Sciatic nerve (tissue), 2 donors: ENCODE results near the gene DGKE. TPM values are rescaled to one million over a fixed set of nuclear protein-coding genes. Genes with fewer than 3 reads are reported as not detected.

Experiments
- ATAC-seq: fragments of 200-7000 bp; cut with Tn5 transposase; one replicate; pipeline ENCODE4 v1.9.1; 2020; ENCODE audit warnings: mild to moderate bottlenecking, moderate library complexity
- DNase-seq: peaks from one replicate; pipeline ENCODE4 v3.0.0-alpha.2; 2020; ENCODE audit warnings: low spot score
- intact Hi-C: fragments of 100-400 bp; cut with DNase I; formaldehyde crosslinking; loops from one replicate; pipeline ENCODE4 v1.14.2; 2022
- total RNA-seq: library from RNA; stranded (reverse); fragmentation: NEBNext Ultra II Directional; extraction: Animal tissue kit (Norgen Biotek cat#: 25700); gene quantifications from one replicate; pipeline ENCODE4 v1.2.1, GENCODE V29; 2021
- donor health status: DM: no; HTN: no; CAD: no.
- donor health status: DM: no; HTN: no; CAD: no.

Gene DGKE
- total RNA-seq, 1 donor from 2014 or later = 16.8 TPM

- DNase-seq = peak; percentile 76
- intact Hi-C loops = loop anchor here (10.0 kb wide), 1 partner anchor 110 kb away; no protein-coding TSS in a partner anchor
- ATAC-seq = peak; percentile 7
Observed at GRCh38 chr17:56834380-56835263, 671 bp downstream of the DGKE start.

GRCh38 chr17:56835264-56835585 is 1.3 kb downstream of the DGKE start:
- ATAC-seq (no peak), DNase-seq (no peak)
- intact Hi-C loops = loop anchor here (10.0 kb wide), 1 partner anchor 110 kb away; no protein-coding TSS in a partner anchor

- intact Hi-C loops = loop anchor here (10.0 kb wide), 1 partner anchor 106 kb away; no protein-coding TSS in a partner anchor
- no peak for ATAC-seq
- no peak for DNase-seq
Observed at GRCh38 chr17:56838687-56839086, 4.7 kb downstream of the DGKE start.

GRCh38 chr17:56842577-56842976 is 8.6 kb downstream of the DGKE start:
- DNase-seq = no peak
- no peak for ATAC-seq
- intact Hi-C loops = no loop called here

- intact Hi-C loops = no loop called here
- DNase-seq (no peak), ATAC-seq (no peak)
Observed at GRCh38 chr17:56845934-56846333, 12.0 kb downstream of the DGKE start.

GRCh38 chr17:56847106-56847505 is 13.2 kb downstream of the DGKE start:
- intact Hi-C loops = no loop called here
- ATAC-seq = no peak
- DNase-seq = no peak

- intact Hi-C loops = no loop called here
- ATAC-seq (no peak), DNase-seq (no peak)
Observed at GRCh38 chr17:56849131-56849530, 15.2 kb downstream of the DGKE start.

GRCh38 chr17:56850591-56850990 is 16.6 kb downstream of the DGKE start:
- intact Hi-C loops = no loop called here
- DNase-seq (no peak), ATAC-seq (no peak)

GRCh38 chr17:56851008-56851407 is 17.1 kb downstream of the DGKE start:
- no peak for DNase-seq
- intact Hi-C loops = no loop called here
- no peak for ATAC-seq

- ATAC-seq (no peak), DNase-seq (no peak)
- intact Hi-C loops = no loop called here
Observed at GRCh38 chr17:56861899-56862298, 27.9 kb downstream of the DGKE start.

- ATAC-seq (no peak), DNase-seq (no peak)
- intact Hi-C loops = no loop called here
Observed at GRCh38 chr17:56863974-56864373, 30.0 kb downstream of the DGKE start.

- no peak for DNase-seq
- ATAC-seq = no peak
- intact Hi-C loops = no loop called here
Observed at GRCh38 chr17:56866076-56866475, 32.1 kb downstream of the DGKE start.

- DNase-seq = no peak
- no peak for ATAC-seq
Observed at GRCh38 chr17:56866496-56866895, 32.5 kb downstream of the DGKE start.

GRCh38 chr17:56867948-56868376 is 34.0 kb downstream of the DGKE start:
- intact Hi-C loops = no loop called here
- ATAC-seq (no peak), DNase-seq (no peak)

More at GRCh38 chr17:56866496-56866895, 32.5 kb downstream of the DGKE start:
- intact Hi-C loops = no loop called here

GRCh38 chr17:56868716-56869115 is 34.8 kb downstream of the DGKE start:
- no peak for DNase-seq
- intact Hi-C loops = no loop called here
- no peak for ATAC-seq

- DNase-seq (no peak), ATAC-seq (no peak)
- intact Hi-C loops = no loop called here
Observed at GRCh38 chr17:56870081-56870651, 36.2 kb downstream of the DGKE start.

- no peak for DNase-seq
- ATAC-seq = no peak
- intact Hi-C loops = no loop called here
Observed at GRCh38 chr17:56876766-56877179, 42.8 kb downstream of the DGKE start.

- no peak for DNase-seq
- no peak for ATAC-seq
- intact Hi-C loops = no loop called here
Observed at GRCh38 chr17:56879280-56879679, 45.3 kb downstream of the DGKE start.

- no peak for ATAC-seq
- DNase-seq = no peak
- intact Hi-C loops = no loop called here
Observed at GRCh38 chr17:56880133-56880532, 46.2 kb downstream of the DGKE start.

- intact Hi-C loops = no loop called here
- ATAC-seq = no peak
- DNase-seq = no peak
Observed at GRCh38 chr17:56880571-56880970, 46.6 kb downstream of the DGKE start.
